Liver (tissue), 9 donors: ENCODE results near the gene PTHLH. TPM values are rescaled to one million over a fixed set of nuclear protein-coding genes. Genes with fewer than 3 reads are reported as not detected.

Experiments
- DNase-seq: peaks from one replicate; pipeline ENCODE4 v3.0.0-alpha.2; 2017; ENCODE audit warnings: low spot score
- H3K27ac ChIP-seq, 2 donors: one replicate each; pipeline ENCODE4 v1.7.0; 2013; ENCODE audit warnings: inconsistent platforms in 2 of 2, low read length in 2 of 2, control low read depth in 1 of 2, low read depth in 1 of 2, mild to moderate bottlenecking in 1 of 2
- H3K27me3 ChIP-seq, 4 donors: one replicate each; pipeline versions ENCODE4 v1.6.1 to v1.7.0; 2013; ENCODE audit warnings: low read length in 3 of 4, inconsistent platforms in 1 of 4, mild to moderate bottlenecking in 1 of 4, moderate library complexity in 1 of 4; ENCODE audit not compliant: control insufficient read depth in 4 of 4, insufficient read depth in 4 of 4
- H3K36me3 ChIP-seq, 4 donors: one replicate each; pipeline versions ENCODE4 v1.6.1 to v1.7.0; 2013; ENCODE audit warnings: low read length in 3 of 4, mild to moderate bottlenecking in 3 of 4, low read depth in 1 of 4, moderate library complexity in 1 of 4; ENCODE audit not compliant: control insufficient read depth in 4 of 4, insufficient read depth in 3 of 4
- H3K4me1 ChIP-seq, 4 donors: one replicate each; pipeline versions ENCODE4 v1.6.1 to v1.7.0; 2013; ENCODE audit warnings: low read length in 3 of 4, mild to moderate bottlenecking in 3 of 4, moderate library complexity in 1 of 4; ENCODE audit not compliant: control insufficient read depth in 4 of 4, insufficient read depth in 4 of 4
- H3K4me3 ChIP-seq, 3 donors: one replicate each; pipeline versions ENCODE4 v1.6.1 to v1.7.0; 2013; ENCODE audit warnings: low read length in 3 of 3, control low read depth in 1 of 3, low read depth in 1 of 3, mild to moderate bottlenecking in 1 of 3
- H3K9ac ChIP-seq, 2 donors: one replicate each; pipeline ENCODE4 v1.7.0; 2013; ENCODE audit warnings: low read length in 2 of 2, mild to moderate bottlenecking in 2 of 2, moderate library complexity in 2 of 2, control low read depth in 1 of 2, low read depth in 1 of 2
- H3K9me3 ChIP-seq, 4 donors: one replicate each; pipeline versions ENCODE4 v1.6.1 to v1.7.0; 2013; ENCODE audit warnings: low read length in 3 of 4; ENCODE audit not compliant: control insufficient read depth in 4 of 4
- CTCF ChIP-seq: fragments of 150-350 bp; IDR thresholded peaks from 2 replicates; pipeline ENCODE4 v1.5.1; 2017; ENCODE audit warnings: improper control_type of control experiment, low read depth, low read length; ENCODE audit not compliant: missing input control
- EGR1 ChIP-seq, 2 donors: IDR thresholded peaks; 2 replicates each; pipeline ENCODE4 v1.6.1; 2016 to 2018; ENCODE audit warnings: antibody characterized with exemption in 2 of 2, low read depth in 2 of 2
- FOXA1 ChIP-seq: IDR thresholded peaks from 2 replicates; pipeline ENCODE4 v1.6.1; 2016; ENCODE audit warnings: antibody characterized with exemption
- FOXA2 ChIP-seq: IDR thresholded peaks from 2 replicates; pipeline ENCODE4 v1.6.1; 2016; ENCODE audit warnings: antibody characterized with exemption
- GABPA ChIP-seq, 2 donors: IDR thresholded peaks in 1 of 2; conservative IDR thresholded peaks in 1 of 2; 2 replicates each; pipeline ENCODE4 v1.6.1; 2016; ENCODE audit warnings: antibody characterized with exemption in 2 of 2, mild to moderate bottlenecking in 1 of 2, moderate library complexity in 1 of 2
- HNF4A ChIP-seq, 2 donors: conservative IDR thresholded peaks; 2 replicates each; pipeline ENCODE4 v1.6.1; 2016; ENCODE audit warnings: antibody characterized with exemption in 2 of 2, mild to moderate bottlenecking in 2 of 2
- HNF4G ChIP-seq: IDR thresholded peaks from 2 replicates; pipeline ENCODE4 v1.6.1; 2016; ENCODE audit warnings: antibody characterized with exemption
- JUND ChIP-seq, 2 donors: IDR thresholded peaks; 2 replicates each; pipeline ENCODE4 v1.6.1; 2016; ENCODE audit warnings: antibody characterized with exemption in 2 of 2
- RAD21 ChIP-seq, 2 donors: IDR thresholded peaks; 2 replicates each; pipeline ENCODE4 v1.6.1; 2016; ENCODE audit warnings: antibody characterized with exemption in 2 of 2, mild to moderate bottlenecking in 2 of 2
- REST ChIP-seq: IDR thresholded peaks from 2 replicates; pipeline ENCODE4 v1.6.1; 2016; ENCODE audit warnings: antibody characterized with exemption, mild to moderate bottlenecking
- RXRA ChIP-seq, 2 donors: IDR thresholded peaks; 2 replicates each; pipeline ENCODE4 v1.6.1; 2017 to 2018; ENCODE audit warnings: antibody characterized with exemption in 2 of 2, mild to moderate bottlenecking in 1 of 2
- TAF1 ChIP-seq: conservative IDR thresholded peaks from 2 replicates; pipeline ENCODE4 v1.6.1; 2016; ENCODE audit warnings: antibody characterized with exemption, mild to moderate bottlenecking
- WGBS: extraction: QIAGEN DNeasy Blood & Tissue Kit; methylation state at CpG from one replicate; pipeline ENCODE4 v1.1.7; 2013; 5-methylcytosine and 5-hydroxymethylcytosine counted together
- polyA plus RNA-seq, 2 donors: library from polyadenylated mRNA; stranded (reverse) in 1 of 2; unstranded in 1 of 2; fragments of 200-250 nt in 1 of 2; fragments of >200 nt in 1 of 2; fragmentation: Nextera tagmentation in 1 of 2; extraction: Ambion mirVana in 1 of 2; gene quantifications; one replicate each; pipeline versions ENCODE4 v1.2.1 to v1.2.3, GENCODE V29; 2013 to 2015
- total RNA-seq, 2 donors: library from RNA; depleted of rRNA; stranded (reverse); fragments of >200 nt; gene quantifications; one replicate each; pipeline ENCODE4 v1.2.3, GENCODE V29; 2014
- donor health status: healthy.
- donor health status: healthy.
- donor health status: healthy.
- donor health status: healthy.
- donor health status: healthy.

PTHLH gene
- total and polyA plus RNA-seq, 4 donors, result not detected

- peaks cover 5 to 35% (median 24%) of the 10 kb centered on the region in 4 donors for H3K27me3 ChIP-seq
- no peak overlapping the region for H3K4me3 ChIP-seq
- H3K4me1 ChIP-seq, result peaks cover 13 to 44% (median 32%) of the 10 kb centered on the region in 4 donors
These were observed 927 bp downstream of the PTHLH start for GRCh38 chr12:27971606-27972005.

DNA sequence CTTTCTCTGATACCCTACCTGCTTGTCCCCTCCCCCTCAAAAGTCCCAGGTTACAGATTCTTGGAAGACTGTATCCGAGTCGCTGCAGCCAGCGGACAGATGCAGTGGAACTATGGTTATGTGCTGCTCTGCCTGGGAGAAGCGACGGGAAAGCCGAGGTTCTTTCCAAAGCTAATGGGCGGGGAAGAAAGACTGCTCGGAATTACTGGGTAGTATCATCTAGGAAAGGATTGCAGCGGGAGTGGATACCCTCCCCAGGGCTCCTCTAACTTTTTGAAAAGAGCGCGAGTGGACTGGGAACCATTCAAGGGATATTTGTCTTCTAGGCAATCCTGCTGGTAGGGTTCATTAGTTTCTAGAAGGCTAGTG is 1.4 kb downstream of the PTHLH start:
- no peak for DNase-seq
- H3K27me3 ChIP-seq, result peaks cover 5 to 35% (median 22%) of the 10 kb centered on the region in 4 donors
- H3K36me3 ChIP-seq, result no peaks in the 10 kb centered on the region
- whole genome bisulfite sequencing, result 9% methylated on average over 11 of the region's 11 CpGs
- H3K27ac ChIP-seq, result no peak overlapping the region
- H3K4me1 ChIP-seq, result peaks cover 13 to 44% (median 31%) of the 10 kb centered on the region in 4 donors
- H3K9me3 ChIP-seq, result peaks cover 0 to 3% (median 0%) of the 10 kb centered on the region in 4 donors
- peak overlapping the region in 1 of 3 donors; percentile 62 for H3K4me3 ChIP-seq
- H3K9ac ChIP-seq, result no peak overlapping the region
- TF ChIP-seq JUND (IDR thresholded peaks at IDR 0.05) (no peak), GABPA (IDR thresholded peaks at IDR 0.05 in 1 of 2, conservative IDR thresholded peaks at IDR 0.05 in 1 of 2) (no peak), RAD21 (IDR thresholded peaks at IDR 0.05) (no peak), FOXA1 (no peak), HNF4G (no peak), CTCF (no peak), FOXA2 (no peak), REST (no peak), RXRA (IDR thresholded peaks at IDR 0.05) (no peak), TAF1 (no peak)

More at GRCh38 chr12:27971606-27972005, 927 bp downstream of the PTHLH start:
- no peak for DNase-seq
- 17% methylated on average over 7 of the region's 7 CpGs for WGBS
- TF ChIP-seq GABPA (IDR thresholded peaks at IDR 0.05 in 1 of 2, conservative IDR thresholded peaks at IDR 0.05 in 1 of 2) (no peak), HNF4A (conservative IDR thresholded peaks at IDR 0.05) (peak in 1 of 2 donors; percentile 9), CTCF (no peak), HNF4G (no peak), EGR1 (IDR thresholded peaks at IDR 0.05; ENCODE audit: low read depth in 2 of 2) (no peak)
- Histone ChIP-seq H3K36me3 (no peaks in the 10 kb centered on the region), H3K9me3 (peaks cover 0 to 3% (median 0%) of the 10 kb centered on the region in 4 donors), H3K27ac (no peak overlapping the region), H3K9ac (no peak overlapping the region)
